H1 (cell line): ENCODE results near the gene KRT27. TPM values are rescaled to one million over a fixed set of nuclear protein-coding genes. Genes with fewer than 3 reads are reported as not detected.

Source experiments
- CTCF ChIA-PET: fragments of 300-600 bp; sonication (Branson Sonifier 250); formaldehyde crosslinking; loops from one replicate; lab custom pipeline; 2021; ENCODE audit not compliant: partially characterized antibody; lab: Charles Lee
- POLR2A ChIA-PET: fragments of 300-600 bp; sonication (Branson Sonifier 250); formaldehyde crosslinking; loops from one replicate; lab custom pipeline; 2021; ENCODE audit warnings: inconsistent platforms; ENCODE audit not compliant: partially characterized antibody; lab: Charles Lee
- DNase-seq, 2 experiments: peaks; one replicate each; pipeline versions ENCODE4 v3.0.0 to v3.0.0-alpha.2; 2010 to 2022; ENCODE audit warnings: low spot score in 2 of 2, low read depth in 1 of 2, mixed read lengths in 1 of 2
- FAIRE-seq: peaks from 2 replicates; lab custom pipeline; 2011; peaks lifted over from hg19 to GRCh38; lab: Jason Lieb, UNC
- H2AFZ ChIP-seq: 2 replicates; pipeline ENCODE4 v1.8.1; 2012; ENCODE audit warnings: low read length, inconsistent platforms
- H2AK5ac ChIP-seq: 2 replicates; pipeline ENCODE4 v1.6.1; 2013; ENCODE audit warnings: low read depth, low read length
- H2BK120ac ChIP-seq: replicated peaks from 2 replicates; pipeline ENCODE3; 2013; ENCODE audit warnings: low read depth, low read length, inconsistent platforms
- H2BK12ac ChIP-seq: 2 replicates; pipeline ENCODE4 v1.6.1; 2013; ENCODE audit warnings: low read depth, low read length
- H2BK15ac ChIP-seq: 2 replicates; pipeline ENCODE4 v1.6.1; 2013; ENCODE audit warnings: low read length
- H2BK20ac ChIP-seq: 2 replicates; pipeline ENCODE4 v1.6.1; 2013; ENCODE audit warnings: low read length
- H2BK5ac ChIP-seq: 2 replicates; pipeline ENCODE4 v1.6.1; 2013; ENCODE audit warnings: low read depth, low read length
- H3K14ac ChIP-seq: 2 replicates; pipeline ENCODE4 v1.6.1; 2013; ENCODE audit warnings: inconsistent platforms; ENCODE audit not compliant: insufficient read length
- H3K18ac ChIP-seq: 2 replicates; pipeline ENCODE4 v1.6.1; 2013; ENCODE audit warnings: low read length; ENCODE audit errors: extremely low read depth
- H3K23ac ChIP-seq: 2 replicates; pipeline ENCODE4 v1.6.1; 2013; ENCODE audit warnings: inconsistent platforms; ENCODE audit not compliant: insufficient read length
- H3K23me2 ChIP-seq: 2 replicates; pipeline ENCODE4 v1.6.1; 2013; ENCODE audit warnings: low read depth, low read length
- H3K27ac ChIP-seq: 2 replicates; pipeline ENCODE4 v1.6.1; 2011; ENCODE audit warnings: low read depth, low read length, inconsistent platforms
- H3K27me3 ChIP-seq, 4 experiments: replicated peaks in 1 of 4; 1 replicate in 1 of 4; 2 replicates in 3 of 4; pipeline versions ENCODE4 v1.6.1 to v1.8.1; 2011 to 2013; ENCODE audit warnings: low read length in 3 of 4, mild to moderate bottlenecking in 3 of 4, inconsistent platforms in 2 of 4, mixed read lengths in 2 of 4, moderate library complexity in 1 of 4; ENCODE audit not compliant: control insufficient read depth in 3 of 4, insufficient read depth in 3 of 4; ENCODE audit errors: extremely low read depth in 1 of 4
- H3K36me3 ChIP-seq, 4 experiments: 2 replicates each; pipeline versions ENCODE4 v1.6.1 to v1.8.1; 2011 to 2013; ENCODE audit warnings: mild to moderate bottlenecking in 4 of 4, low read length in 3 of 4, moderate library complexity in 2 of 4, control low read depth in 1 of 4, inconsistent platforms in 1 of 4; ENCODE audit not compliant: insufficient read depth in 4 of 4, control insufficient read depth in 2 of 4
- H3K4ac ChIP-seq: replicated peaks from 2 replicates; pipeline ENCODE3; 2013; ENCODE audit warnings: low read length, low read depth, mixed read lengths, inconsistent platforms; ENCODE audit not compliant: insufficient read length
- H3K4me1 ChIP-seq, 4 experiments: replicated peaks in 1 of 4; 1 replicate in 1 of 4; 2 replicates in 3 of 4; pipeline versions ENCODE4 v1.6.1 to v1.8.1; 2011 to 2013; ENCODE audit warnings: low read length in 3 of 4, inconsistent platforms in 2 of 4, mixed read lengths in 1 of 4; ENCODE audit not compliant: insufficient read depth in 4 of 4, control insufficient read depth in 3 of 4
- H3K4me2 ChIP-seq, 2 experiments: 2 replicates each; pipeline versions ENCODE4 v1.6.1 to v1.8.1; 2011 to 2013; ENCODE audit warnings: low read depth in 2 of 2, low read length in 2 of 2, control low read depth in 1 of 2, inconsistent platforms in 1 of 2, mild to moderate bottlenecking in 1 of 2; ENCODE audit not compliant: insufficient read depth in 1 of 2
- H3K4me3 ChIP-seq, 4 experiments: fragments of 200-600, 300-600 bp in 1 of 4; sonication (generic), shearing (Covaris generic), sonication (Bioruptor Twin) in 1 of 4; 2 replicates each; pipeline versions ENCODE4 v1.5.1 to v1.8.1; 2011 to 2016; ENCODE audit warnings: low read length in 4 of 4, low read depth in 3 of 4, control low read depth in 2 of 4, inconsistent platforms in 2 of 4, mild to moderate bottlenecking in 2 of 4, mixed read lengths in 1 of 4, moderate library complexity in 1 of 4; ENCODE audit not compliant: insufficient read depth in 2 of 4; ENCODE audit errors: extremely low read depth in 1 of 4
- H3K56ac ChIP-seq: replicated peaks from 2 replicates; pipeline ENCODE3; 2013; ENCODE audit warnings: low read depth, mild to moderate bottlenecking, mixed read lengths, low read length, inconsistent platforms; ENCODE audit not compliant: insufficient read length
- H3K79me1 ChIP-seq: 2 replicates; pipeline ENCODE4 v1.6.1; 2013; ENCODE audit warnings: low read depth, low read length, control low read depth
- H3K79me2 ChIP-seq, 2 experiments: 2 replicates each; pipeline versions ENCODE4 v1.6.1 to v1.8.1; 2012 to 2013; ENCODE audit warnings: low read length in 2 of 2, mild to moderate bottlenecking in 2 of 2, inconsistent platforms in 1 of 2; ENCODE audit not compliant: insufficient read depth in 2 of 2, control insufficient read depth in 1 of 2
- H3K9ac ChIP-seq, 4 experiments: replicated peaks in 1 of 4; 1 replicate in 1 of 4; 2 replicates in 3 of 4; pipeline versions ENCODE4 v1.6.1 to v1.8.1; 2011 to 2013; ENCODE audit warnings: low read depth in 3 of 4, low read length in 3 of 4, control low read depth in 2 of 4, mild to moderate bottlenecking in 2 of 4, moderate library complexity in 2 of 4, inconsistent platforms in 1 of 4; ENCODE audit errors: extremely low read depth in 1 of 4
- H3K9me3 ChIP-seq, 2 experiments: 2 replicates each; pipeline versions ENCODE4 v1.6.1 to v1.8.1; 2012 to 2013; ENCODE audit warnings: mild to moderate bottlenecking in 2 of 2, moderate library complexity in 2 of 2, control low read depth in 1 of 2, inconsistent platforms in 1 of 2, low read depth in 1 of 2, low read length in 1 of 2, mixed read lengths in 1 of 2; ENCODE audit not compliant: insufficient read depth in 2 of 2
- H4K20me1 ChIP-seq, 2 experiments: replicated peaks in 1 of 2; 2 replicates each; pipeline versions ENCODE3 to v1.8.1; 2011 to 2013; ENCODE audit warnings: inconsistent platforms in 2 of 2, low read length in 2 of 2, mild to moderate bottlenecking in 1 of 2; ENCODE audit not compliant: insufficient read depth in 2 of 2, control insufficient read depth in 1 of 2
- H4K5ac ChIP-seq: 2 replicates; pipeline ENCODE4 v1.6.1; 2013; ENCODE audit warnings: low read length, low read depth, mixed read lengths, inconsistent platforms; ENCODE audit not compliant: insufficient read length
- H4K8ac ChIP-seq: 2 replicates; pipeline ENCODE4 v1.8.0; 2013; ENCODE audit warnings: mild to moderate bottlenecking, moderate library complexity, low read length, inconsistent platforms; ENCODE audit not compliant: insufficient read depth; ENCODE audit errors: extremely low read depth
- H4K91ac ChIP-seq: replicated peaks from 2 replicates; pipeline ENCODE3; 2013; ENCODE audit warnings: low read length, mixed read lengths, inconsistent platforms; ENCODE audit not compliant: insufficient read length
- CBX5 ChIP-seq: fragments of 300-800, 300-1000 bp; sonication (generic); IDR thresholded peaks from 2 replicates; pipeline ENCODE4 v1.7.1; 2016; ENCODE audit warnings: antibody characterized with exemption, low read length, low read depth
- CTBP2 ChIP-seq: IDR thresholded peaks from 2 replicates; pipeline ENCODE4 v1.7.0; 2011; ENCODE audit warnings: borderline replicate concordance, mild to moderate bottlenecking, moderate library complexity, mixed read lengths, low read length; ENCODE audit not compliant: insufficient read depth, insufficient read length
- FOSL1 ChIP-seq: IDR thresholded peaks from 2 replicates; pipeline ENCODE4 v1.6.1; 2011; ENCODE audit warnings: mild to moderate bottlenecking, low read depth, low read length, moderate library complexity; ENCODE audit not compliant: insufficient read depth
- GABPA ChIP-seq: IDR thresholded peaks from 2 replicates; pipeline ENCODE4 v1.6.1; 2011; ENCODE audit warnings: mild to moderate bottlenecking, low read length, moderate library complexity, borderline replicate concordance; ENCODE audit not compliant: insufficient read depth
- RFX5 ChIP-seq: IDR thresholded peaks from 2 replicates; pipeline ENCODE4 v1.6.1; 2011; ENCODE audit warnings: low read depth, low read length, improper control_type of control experiment, borderline replicate concordance
- SAP30 ChIP-seq: fragments of 300-600 bp; sonication (generic); IDR thresholded peaks from 2 replicates; pipeline ENCODE4 v1.7.1; 2012; ENCODE audit warnings: low read length, moderate library complexity, mild to moderate bottlenecking, inconsistent platforms; ENCODE audit not compliant: insufficient read depth, insufficient replicate concordance
- USF2 ChIP-seq: IDR thresholded peaks from 2 replicates; pipeline ENCODE4 v1.6.1; 2011; ENCODE audit warnings: low read length, improper control_type of control experiment
- ZNF274 ChIP-seq: IDR thresholded peaks from 2 replicates; pipeline ENCODE4 v1.7.0; 2012; ENCODE audit warnings: low read length, borderline replicate concordance; ENCODE audit errors: extremely low read depth
- WGBS, 2 experiments: shearing (Covaris generic) in 1 of 2; methylation state at CpG; one replicate each; pipeline versions ENCODE4 v1.1.6 to v1.1.7; 2013 to 2015; ENCODE audit warnings: low lambda C conversion rate in 2 of 2, mixed read lengths in 2 of 2, inconsistent platforms in 1 of 2, low coverage in 1 of 2, missing lambda C conversion rate in 1 of 2; ENCODE audit not compliant: insufficient replicate concordance in 2 of 2, insufficient coverage in 1 of 2, insufficient read length in 1 of 2; ENCODE audit errors: extremely low coverage in 1 of 2, missing lambda C conversion rate in 1 of 2; 5-methylcytosine and 5-hydroxymethylcytosine counted together
- polyA plus RNA-seq, 7 experiments: library from polyadenylated mRNA; depleted of rRNA in 3 of 7; stranded (reverse) in 5 of 7; unstranded in 2 of 7; fragments of >200 nt in 5 of 7; fragments of 200-250 nt in 2 of 7; gene quantifications; 1 replicate in 5 of 7; 2 replicates in 1 of 7; 4 replicates in 1 of 7; pipeline versions ENCODE4 v1.2.1 to v1.2.3, GENCODE V29; 2011 to 2013; ENCODE audit warnings: missing spikeins in 2 of 7, mixed read lengths in 2 of 7
- total RNA-seq: library from RNA; stranded (reverse); fragmentation: NEBNext Ultra II Directional; extraction: Animal tissue kit (Norgen Biotek cat#: 25700); gene quantifications from 2 replicates; pipeline ENCODE4 v1.2.1, GENCODE V29; 2021
- TF ChIP-seq, protein P1 (sequence below): IDR thresholded peaks from 2 replicates; pipeline ENCODE4 v1.6.1; 2011; ENCODE audit warnings: low read depth, mild to moderate bottlenecking, low read length; ENCODE audit not compliant: insufficient read depth
- TF ChIP-seq, protein P2 (sequence below): IDR thresholded peaks from 2 replicates; pipeline ENCODE4 v1.6.1; 2012; ENCODE audit warnings: inconsistent platforms

The KRT27 gene
- total and polyA plus RNA-seq, 2 of the 8 experiments (the other 6 are each of a cell fraction or from before 2014, with no cell fraction given) = not detected

- no peak within 1 kb of the TSS for H2AFZ ChIP-seq
- no peaks in the 10 kb centered on the region; the same call in 1 of the 2 replicates for H3K23me2 ChIP-seq
- no peaks in the 10 kb centered on the region for H3K9me3 ChIP-seq
- H2BK15ac ChIP-seq = no peak within 1 kb of the TSS
- no peak within 1 kb of the TSS for H3K56ac ChIP-seq
- no peak within 1 kb of the TSS for H3K4me2 ChIP-seq
- DNase-seq = no peak
- 94% methylated on average over 7 of the region's 7 CpGs; no CpG with 5 or more reads in 1 of the 2 experiments for WGBS, 2 experiments
- no peak within 1 kb of the TSS for H2BK12ac ChIP-seq
- H3K23ac ChIP-seq = no peak within 1 kb of the TSS
- no peak within 1 kb of the TSS for H3K27ac ChIP-seq
- POLR2A ChIA-PET = no interaction called here
- FAIRE-seq = no peak
- peaks cover 0 to 3% (median 1%) of the 10 kb centered on the region in 4 experiments; a peak in 2 of 8 replicates for H3K36me3 ChIP-seq
- H3K18ac ChIP-seq = no peak within 1 kb of the TSS
- no peak within 1 kb of the TSS for H3K9ac ChIP-seq
- peaks cover 0 to 5% (median 0%) of the 10 kb centered on the region in 4 experiments; a peak in 2 of 7 replicates for H3K27me3 ChIP-seq
- no peaks in the 10 kb centered on the region; a peak in 1 of 7 replicates for H3K4me1 ChIP-seq
- H4K91ac ChIP-seq = no peak within 1 kb of the TSS
- no peak within 1 kb of the TSS for H2BK120ac ChIP-seq
- no peaks in the 10 kb centered on the region for H3K79me2 ChIP-seq
- no peak within 1 kb of the TSS for H2BK20ac ChIP-seq
- no peak within 1 kb of the TSS for H3K14ac ChIP-seq
- H2AK5ac ChIP-seq = no peak within 1 kb of the TSS
- H4K20me1 ChIP-seq = no peaks in the 10 kb centered on the region
- H2BK5ac ChIP-seq = no peak within 1 kb of the TSS
- CTCF ChIA-PET = interaction anchor here (1.2 kb wide), 1 partner anchor 62 kb away, joined by 3 read pairs; the partner anchor contains the start of gene KRT20
- no peak within 1 kb of the TSS for H3K4me3 ChIP-seq
- H3K4ac ChIP-seq = no peak within 1 kb of the TSS
- no peak within 1 kb of the TSS for H4K5ac ChIP-seq
- no peaks in the 10 kb centered on the region for H3K79me1 ChIP-seq
- H4K8ac ChIP-seq = no peak within 1 kb of the TSS
- TF ChIP-seq, protein P1, sequence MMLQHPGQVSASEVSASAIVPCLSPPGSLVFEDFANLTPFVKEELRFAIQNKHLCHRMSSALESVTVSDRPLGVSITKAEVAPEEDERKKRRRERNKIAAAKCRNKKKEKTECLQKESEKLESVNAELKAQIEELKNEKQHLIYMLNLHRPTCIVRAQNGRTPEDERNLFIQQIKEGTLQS = no peak
- no peak for TF ChIP-seq FOSL1
- TF ChIP-seq GABPA = no peak
- no peak for TF ChIP-seq ZNF274
- TF ChIP-seq, protein P2, sequence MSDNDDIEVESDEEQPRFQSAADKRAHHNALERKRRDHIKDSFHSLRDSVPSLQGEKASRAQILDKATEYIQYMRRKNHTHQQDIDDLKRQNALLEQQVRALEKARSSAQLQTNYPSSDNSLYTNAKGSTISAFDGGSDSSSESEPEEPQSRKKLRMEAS = no peak
- TF ChIP-seq SAP30 = no peak
- TF ChIP-seq RFX5 = no peak
- TF ChIP-seq CBX5 = no peak
- TF ChIP-seq CTBP2 = no peak
- TF ChIP-seq USF2 = no peak
Measured at GRCh38 chr17:40822132-40822812, 39.9 kb upstream of the KRT27 start, which contains the start of gene KRT10. Gene KRT10, minus strand, starts transcription at chr17:40822614. Its CDS starts 29 bp downstream, at chr17:40822585.
